HG03097 (cell line): ENCODE measurements around the gene NID2.

Experiments used
- ATAC-seq: cut with Tn5 transposase; IDR thresholded peaks from one replicate; pipeline ENCODE4 v1.9.1; 2021; ENCODE audit not compliant: unreplicated experiment, low FRiP score

Gene NID2

GRCh38 chr14:51963286-51963685 lies 105.6 kb downstream of the NID2 start:
- no peak for ATAC-seq

GRCh38 chr14:51962711-51963110 lies 106.1 kb downstream of the NID2 start:
- ATAC-seq: no peak

GRCh38 chr14:51960866-51961265 lies 108.0 kb downstream of the NID2 start:
- no peak for ATAC-seq

- ATAC-seq: no peak
These were observed 108.9 kb downstream of the NID2 start for GRCh38 chr14:51959928-51960327.

- ATAC-seq: no peak
These were observed 110.9 kb downstream of the NID2 start for GRCh38 chr14:51957950-51958349.
